GM10266 (cell line): ENCODE results near the gene MAP3K7CL.

Experiments
- DNase-seq: peaks from one replicate; pipeline ENCODE4 v3.0.0; 2012; ENCODE audit errors: extremely low spot score
- CTCF ChIP-seq: IDR thresholded peaks from 2 replicates; pipeline ENCODE4 v1.5.1; 2012; ENCODE audit warnings: mild to moderate bottlenecking, low read depth; ENCODE audit not compliant: control insufficient read depth, insufficient read depth; ENCODE audit errors: missing control alignments

MAP3K7CL gene

GRCh38 chr21:29212446-29212845, 82.0 kb downstream of the MAP3K7CL start:
- DNase-seq = no peak
- TF ChIP-seq CTCF = no peak

GRCh38 chr21:29213513-29214385, 83.3 kb downstream of the MAP3K7CL start:
- DNase-seq = no peak
- no peak for TF ChIP-seq CTCF

- no peak for TF ChIP-seq CTCF
- no peak for DNase-seq
These were observed 85.3 kb downstream of the MAP3K7CL start for GRCh38 chr21:29215709-29216108.

GRCh38 chr21:29217818-29218291, 87.4 kb downstream of the MAP3K7CL start:
- no peak for TF ChIP-seq CTCF
- DNase-seq = no peak

GRCh38 chr21:29218749-29219148, 88.3 kb downstream of the MAP3K7CL start:
- DNase-seq = no peak
- TF ChIP-seq CTCF = no peak

GRCh38 chr21:29219165-29219770, 88.8 kb downstream of the MAP3K7CL start:
- TF ChIP-seq CTCF = no peak
- no peak for DNase-seq

GRCh38 chr21:29221253-29221744, 90.9 kb downstream of the MAP3K7CL start:
- no peak for TF ChIP-seq CTCF
- no peak for DNase-seq
